T1000 (cell line): ENCODE data around the gene CLCNKA.
"Not testable (repeated sequence)": the region's sequence is repeated elsewhere in the genome, so short reads cannot be mapped to it uniquely, and the experiment has no call there.

Experiments used
- DNase-seq: peaks from one replicate; lab custom pipeline; 2025; ENCODE audit warnings: mixed read lengths; lab: John Stamatoyannopoulos, UW

Gene CLCNKA

DNA sequence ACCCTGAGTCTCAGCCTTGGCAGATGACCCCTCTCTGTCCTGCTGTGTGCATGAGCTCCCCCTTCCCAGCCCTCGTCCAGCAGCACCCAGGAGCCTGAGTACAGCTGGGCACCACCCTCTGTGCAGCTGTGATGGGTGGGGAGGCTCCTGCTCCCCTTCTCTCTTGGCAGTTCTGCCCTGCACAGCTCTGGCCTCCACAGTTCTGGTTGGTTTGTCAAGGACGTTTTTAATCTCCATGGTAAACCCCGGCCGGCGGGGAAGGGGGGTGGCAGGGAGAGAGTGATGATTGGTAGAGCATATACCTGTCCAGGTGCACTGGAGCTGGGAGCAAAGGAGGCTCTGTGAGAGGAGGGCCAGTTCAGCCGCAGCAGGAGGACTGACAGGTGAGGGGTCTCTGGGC, at the start of gene CLCNKA:
Gene CLCNKA (plus strand): TSS at position 356 of the 400 bp plus-strand sequence. CDS start 584 bp downstream, outside the sequence.
- no peak for DNase-seq

- DNase-seq: no peak
These were observed 49.4 kb upstream of the CLCNKA start for GRCh38 chr1:15972409-15972808.

GRCh38 chr1:15973772-15974171, 48.1 kb upstream of the CLCNKA start:
- no peak for DNase-seq

- no peak for DNase-seq
These were observed 47.0 kb upstream of the CLCNKA start for GRCh38 chr1:15974855-15975254.

GRCh38 chr1:15975358-15975804, 46.5 kb upstream of the CLCNKA start:
- peak; percentile 63 for DNase-seq

DNA sequence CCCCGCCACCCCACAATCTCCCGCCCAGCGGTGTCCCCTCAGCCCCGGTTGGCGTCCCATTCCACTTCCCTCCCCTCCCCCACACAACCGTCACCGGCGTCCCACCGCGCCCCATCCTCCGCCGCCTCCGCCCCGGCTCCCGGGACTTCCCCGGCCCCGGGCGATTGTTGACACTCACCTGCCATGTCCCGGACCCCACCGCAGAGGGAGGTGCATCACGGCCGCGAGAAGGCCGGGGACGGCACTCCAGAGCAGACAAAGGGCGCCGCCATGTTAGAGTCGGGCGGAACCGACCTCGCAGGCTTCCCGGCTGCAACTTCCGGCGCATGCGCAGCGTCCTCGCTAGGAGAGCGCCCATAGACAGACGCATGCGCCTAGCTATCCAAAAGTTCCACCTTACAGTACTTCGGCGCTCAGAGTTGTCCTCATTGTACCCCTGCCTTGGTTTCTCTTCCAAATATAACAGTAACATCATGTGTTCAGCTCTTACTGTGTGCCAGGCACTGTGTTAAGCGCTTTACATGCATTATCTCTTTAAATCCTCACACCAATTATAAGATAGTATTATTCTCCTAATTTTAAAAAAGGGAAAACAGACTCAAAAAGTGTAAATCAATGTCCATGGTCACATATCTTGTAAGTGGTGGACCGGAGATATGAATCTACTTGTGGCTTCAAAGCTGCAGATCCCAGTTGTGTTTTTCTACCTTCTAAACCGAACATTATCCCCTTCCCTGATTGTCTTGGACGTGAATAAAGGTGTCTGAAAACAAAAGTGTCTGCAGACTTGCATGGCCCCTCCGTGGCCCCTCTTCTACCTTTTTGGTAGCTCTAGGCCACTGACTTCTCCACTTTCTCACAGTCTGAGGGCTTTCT, 45.8 kb upstream of the CLCNKA start, which contains the start of gene ZBTB17:
Gene ZBTB17 (minus strand): TSS at position 297 of the 876 bp plus-strand sequence. CDS start 27,606 bp downstream, outside the sequence.
- peak; percentile 91 for DNase-seq

GRCh38 chr1:15977947-15978346, 43.9 kb upstream of the CLCNKA start:
- DNase-seq: not testable (repeated sequence)

- no peak for DNase-seq
These were observed 40.2 kb upstream of the CLCNKA start for GRCh38 chr1:15981679-15982078.

GRCh38 chr1:15983275-15983674, 38.6 kb upstream of the CLCNKA start:
- no peak for DNase-seq

DNA sequence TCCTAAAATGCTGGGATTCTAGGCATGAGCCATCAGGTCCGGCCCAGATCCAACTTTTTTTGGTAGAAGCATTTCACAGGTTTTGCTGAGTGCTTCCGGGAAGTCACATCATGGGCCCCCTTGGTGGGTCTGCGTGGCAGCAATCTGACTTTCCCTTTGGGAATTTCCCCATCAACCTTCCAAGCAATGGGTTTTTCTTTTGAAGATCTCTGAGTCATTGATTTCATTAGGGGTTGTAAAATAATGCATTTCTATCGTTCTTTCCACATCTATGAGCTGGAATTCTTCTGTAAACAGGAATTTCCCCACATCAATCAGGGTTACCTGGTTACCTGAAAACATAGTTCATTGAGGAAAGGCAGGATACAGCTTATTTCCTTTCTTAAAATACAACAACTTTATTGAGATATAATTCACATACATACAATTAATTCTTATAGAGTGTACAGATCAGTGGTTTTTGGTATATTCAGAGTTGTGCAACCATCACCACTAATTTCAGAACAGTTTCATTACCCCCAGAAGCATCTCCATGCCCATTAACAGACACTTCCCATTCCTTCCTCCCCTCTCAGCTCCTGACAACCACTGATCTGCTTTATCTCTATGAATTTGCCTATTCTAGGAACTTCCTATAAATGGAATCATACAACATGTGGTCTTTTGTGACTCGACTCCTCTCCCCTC, 36.1 kb upstream of the CLCNKA start:
- DNase-seq: peak; percentile 61

DNA sequence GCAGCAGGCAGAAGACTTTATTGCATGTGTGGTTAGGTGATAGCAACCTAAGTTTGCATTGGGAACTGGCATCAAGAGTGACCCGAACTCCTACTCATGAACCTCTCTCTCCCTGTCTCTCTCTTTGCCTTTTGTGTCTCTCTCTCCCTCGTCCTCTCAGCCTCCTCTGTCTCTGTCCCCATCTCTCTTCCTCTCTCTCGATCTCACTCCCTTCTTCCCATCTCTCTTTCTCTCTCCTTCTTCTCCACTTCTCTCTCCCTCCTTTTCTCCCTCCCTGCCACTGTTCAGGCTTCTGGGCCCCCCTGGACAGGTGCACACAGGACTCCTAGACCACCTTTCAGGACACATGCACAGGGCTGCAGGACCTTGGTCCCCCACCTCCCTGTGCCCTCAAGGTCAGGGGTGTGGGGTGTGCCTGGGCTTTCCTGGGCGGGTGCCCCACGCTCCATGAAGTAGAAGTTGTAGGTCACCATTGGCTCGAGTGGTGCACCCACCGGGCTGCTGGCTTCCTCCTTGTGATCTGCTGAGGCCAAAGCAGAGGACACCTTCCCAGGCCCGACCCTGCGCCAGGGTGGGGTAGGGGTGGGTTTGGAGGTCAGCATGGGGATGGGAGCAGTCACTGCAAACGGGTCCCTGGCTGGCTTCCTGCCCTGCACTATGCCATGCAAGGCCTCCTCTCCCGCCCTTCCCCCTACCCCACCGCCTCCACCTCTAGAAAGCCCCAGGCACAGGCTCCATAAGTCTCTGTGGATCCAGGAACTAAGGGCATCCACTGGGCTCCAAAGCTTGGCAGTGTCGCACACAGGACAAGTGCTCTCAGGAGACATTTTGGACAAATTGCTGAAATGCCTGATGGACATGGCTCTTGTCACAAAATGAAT, 32.7 kb upstream of the CLCNKA start:
- no peak for DNase-seq

DNA sequence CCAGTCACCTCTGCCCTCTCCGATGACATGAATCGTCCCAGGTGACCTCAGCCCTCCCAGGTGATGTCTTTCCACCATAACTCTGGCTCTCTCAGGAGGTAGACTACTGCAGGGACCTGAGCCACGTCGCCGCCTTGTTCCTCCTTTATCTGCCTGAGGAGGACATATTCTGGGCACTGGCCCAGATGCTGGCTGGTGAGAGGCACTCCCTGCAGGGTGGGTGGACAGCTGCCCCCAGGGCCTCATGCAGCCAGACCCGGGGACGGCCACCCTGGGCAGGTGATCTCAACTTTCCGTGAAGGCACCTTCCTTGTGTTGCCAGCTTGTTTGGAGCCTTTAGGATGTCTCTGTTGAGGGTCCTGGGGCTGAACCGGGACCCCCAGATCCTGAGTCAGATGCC, 32.1 kb upstream of the CLCNKA start:
- DNase-seq: no peak

DNA sequence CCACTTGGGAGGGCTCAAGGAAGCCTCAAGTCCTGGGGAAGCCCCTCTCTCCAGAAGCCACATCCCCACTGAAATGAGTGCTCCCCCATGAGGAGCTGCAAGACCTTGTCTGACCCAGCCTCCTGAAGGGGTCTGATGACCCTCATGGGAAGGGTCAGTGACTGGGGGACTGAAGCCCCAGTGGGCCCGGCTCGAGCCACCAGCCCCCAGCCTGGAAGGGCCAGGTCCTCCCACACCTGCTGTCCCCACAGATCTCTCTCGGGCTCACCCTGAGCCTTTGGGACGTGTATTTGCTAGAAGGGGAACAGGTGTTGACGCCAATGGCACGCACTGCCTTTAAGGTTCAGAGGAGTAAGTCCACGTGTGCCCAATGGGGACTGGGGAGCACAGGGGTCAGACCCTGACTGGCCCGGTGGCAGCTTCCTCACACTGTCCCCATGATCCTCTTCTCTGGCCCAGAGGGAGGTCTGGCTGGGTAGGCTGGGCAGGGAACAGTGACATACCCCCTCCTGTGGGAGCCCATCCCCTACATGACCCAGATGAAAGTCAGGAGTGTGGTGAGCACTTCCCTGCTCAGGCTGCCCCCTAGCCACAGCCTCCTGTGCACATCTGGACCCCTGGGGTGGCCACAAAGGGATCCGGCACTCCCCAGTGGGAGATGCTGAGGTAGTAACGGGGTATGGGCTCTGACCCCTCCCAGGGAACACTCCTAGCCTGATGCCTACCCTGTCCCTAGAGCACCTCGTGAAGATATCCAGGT, 30.2 kb upstream of the CLCNKA start:
- DNase-seq: no peak

- DNase-seq: no peak
These were observed 29.7 kb upstream of the CLCNKA start for GRCh38 chr1:15992187-15992553.

GRCh38 chr1:15992582-15993500, 29.0 kb upstream of the CLCNKA start:
- no peak for DNase-seq

GRCh38 chr1:15993666-15994065, 28.2 kb upstream of the CLCNKA start:
- DNase-seq: no peak

DNA sequence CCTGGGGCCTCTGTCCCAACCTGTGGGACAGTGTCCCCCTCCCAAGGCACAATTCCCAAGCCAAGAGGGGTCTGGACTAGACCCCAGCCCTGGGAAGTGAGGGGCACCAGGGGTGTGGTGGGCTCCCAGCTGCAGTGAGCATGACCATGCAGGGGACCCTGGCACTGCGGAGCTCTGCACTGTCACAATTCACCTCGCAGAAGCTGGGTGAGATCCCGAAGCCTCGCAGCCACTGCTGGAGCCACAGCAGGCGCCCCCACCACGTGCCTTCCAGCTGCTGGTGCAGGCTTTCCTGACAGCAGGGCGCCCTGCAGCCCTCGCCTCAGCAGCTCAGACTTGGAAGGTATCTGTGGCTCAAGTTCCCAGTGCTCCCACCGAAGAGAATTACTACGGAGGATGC, 27.8 kb upstream of the CLCNKA start:
- DNase-seq: no peak

- peak; percentile 25 for DNase-seq
These were observed 27.1 kb upstream of the CLCNKA start for GRCh38 chr1:15994590-15995351.

DNA sequence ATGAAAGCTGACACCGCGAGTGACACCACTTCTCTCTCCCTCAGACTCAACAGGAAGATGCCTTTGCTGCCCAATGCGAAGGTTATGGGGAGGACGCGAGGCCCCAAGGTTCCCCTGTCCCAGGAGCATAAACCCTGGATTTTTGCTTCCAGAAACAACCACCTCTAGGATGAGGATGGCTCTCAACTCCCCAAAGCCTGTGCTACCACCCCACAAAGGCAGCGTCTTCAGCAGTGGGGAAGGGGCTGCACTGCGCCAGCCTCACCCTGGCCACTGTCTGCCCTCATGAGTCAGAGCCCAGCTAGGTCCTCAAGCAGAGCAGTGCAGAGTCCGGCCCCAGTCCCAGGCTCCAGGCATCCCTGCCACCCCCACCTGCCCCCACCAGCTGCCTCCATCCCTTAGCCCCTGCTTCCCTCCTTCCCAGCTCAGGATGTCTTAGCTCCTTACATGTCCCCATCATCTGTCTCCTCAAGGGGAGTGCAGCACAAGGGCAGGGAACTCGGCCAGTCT, 24.7 kb upstream of the CLCNKA start:
- DNase-seq: no peak
